ENCODE results near the gene SIPA1. TPM values are rescaled to one million over a fixed set of nuclear protein-coding genes. Genes with fewer than 3 reads are reported as not detected.

Gene SIPA1
- total and polyA plus RNA-seq, 2 of the 13 experiments (the other 11 are each of a cell fraction or from before 2014, with no cell fraction given) = 5.8 to 7.7 TPM

GRCh38 chr11:65607614-65608426, 30.1 kb upstream of the SIPA1 start (continued):
- TF ChIP-seq, protein P1, sequence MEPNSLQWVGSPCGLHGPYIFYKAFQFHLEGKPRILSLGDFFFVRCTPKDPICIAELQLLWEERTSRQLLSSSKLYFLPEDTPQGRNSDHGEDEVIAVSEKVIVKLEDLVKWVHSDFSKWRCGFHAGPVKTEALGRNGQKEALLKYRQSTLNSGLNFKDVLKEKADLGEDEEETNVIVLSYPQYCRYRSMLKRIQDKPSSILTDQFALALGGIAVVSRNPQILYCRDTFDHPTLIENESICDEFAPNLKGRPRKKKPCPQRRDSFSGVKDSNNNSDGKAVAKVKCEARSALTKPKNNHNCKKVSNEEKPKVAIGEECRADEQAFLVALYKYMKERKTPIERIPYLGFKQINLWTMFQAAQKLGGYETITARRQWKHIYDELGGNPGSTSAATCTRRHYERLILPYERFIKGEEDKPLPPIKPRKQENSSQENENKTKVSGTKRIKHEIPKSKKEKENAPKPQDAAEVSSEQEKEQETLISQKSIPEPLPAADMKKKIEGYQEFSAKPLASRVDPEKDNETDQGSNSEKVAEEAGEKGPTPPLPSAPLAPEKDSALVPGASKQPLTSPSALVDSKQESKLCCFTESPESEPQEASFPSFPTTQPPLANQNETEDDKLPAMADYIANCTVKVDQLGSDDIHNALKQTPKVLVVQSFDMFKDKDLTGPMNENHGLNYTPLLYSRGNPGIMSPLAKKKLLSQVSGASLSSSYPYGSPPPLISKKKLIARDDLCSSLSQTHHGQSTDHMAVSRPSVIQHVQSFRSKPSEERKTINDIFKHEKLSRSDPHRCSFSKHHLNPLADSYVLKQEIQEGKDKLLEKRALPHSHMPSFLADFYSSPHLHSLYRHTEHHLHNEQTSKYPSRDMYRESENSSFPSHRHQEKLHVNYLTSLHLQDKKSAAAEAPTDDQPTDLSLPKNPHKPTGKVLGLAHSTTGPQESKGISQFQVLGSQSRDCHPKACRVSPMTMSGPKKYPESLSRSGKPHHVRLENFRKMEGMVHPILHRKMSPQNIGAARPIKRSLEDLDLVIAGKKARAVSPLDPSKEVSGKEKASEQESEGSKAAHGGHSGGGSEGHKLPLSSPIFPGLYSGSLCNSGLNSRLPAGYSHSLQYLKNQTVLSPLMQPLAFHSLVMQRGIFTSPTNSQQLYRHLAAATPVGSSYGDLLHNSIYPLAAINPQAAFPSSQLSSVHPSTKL (CRISPR knock-in tag; IDR thresholded peaks at IDR 0.05) = no peak
- TF ChIP-seq ZBTB3 (CRISPR knock-in tag; IDR thresholded peaks at IDR 0.05; ENCODE audit: borderline replicate concordance, low read depth) = no peak

DNA sequence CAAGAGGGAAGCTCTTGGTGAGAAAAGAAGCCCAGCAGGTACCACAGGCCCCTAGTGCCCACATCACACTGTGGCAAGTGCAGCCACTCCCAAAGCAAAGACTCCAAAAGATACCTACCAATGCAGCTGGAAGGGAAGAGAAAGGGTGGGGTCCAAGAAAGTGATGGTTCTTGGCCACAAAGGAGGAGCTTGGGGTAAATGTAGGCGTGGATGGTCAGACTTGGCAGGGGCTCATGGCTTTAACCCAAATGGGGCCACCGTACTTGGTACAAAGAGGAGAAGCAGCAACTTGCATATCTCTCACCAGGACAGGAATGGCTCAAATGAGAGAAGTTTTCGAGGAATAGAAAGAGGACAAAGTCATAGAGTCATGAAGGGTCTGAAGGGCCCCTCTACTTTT, 28.7 kb upstream of the SIPA1 start:
- in situ Hi-C loops (cut with HindIII; ENCODE audit: extremely low pct_ligation_motif_present, low pct_unique_long_range_greater_than_20kb) (no loop called here), intact Hi-C loops (cut with micrococcal nuclease; ENCODE audit: unreplicated experiment) (no loop called here)
- H3K4me2 ChIP-seq (ENCODE audit: low read depth, low read length) = no peak overlapping the region
- H3K79me2 ChIP-seq (ENCODE audit: insufficient read depth, low read length) = peaks cover 46% of the 10 kb centered on the region
- H3K9ac ChIP-seq (ENCODE audit: insufficient read depth, low read depth, low read length) = no peak overlapping the region
- no TSS peak for BruUV-seq (replicated peaks)
- no peak overlapping the region for H3K27ac ChIP-seq (ENCODE audit: extremely low read length, insufficient read depth, low read length)
- TF ChIP-seq RARA (CRISPR knock-in tag; IDR thresholded peaks at IDR 0.05) (no peak), ISX (CRISPR knock-in tag; conservative IDR thresholded peaks at IDR 0.05) (no peak), GATAD2A (CRISPR knock-in tag; IDR thresholded peaks at IDR 0.05) (no peak), GPN1 (CRISPR knock-in tag; IDR thresholded peaks at IDR 0.05; ENCODE audit: borderline replicate concordance) (no peak), NFKB2 (CRISPR knock-in tag; IDR thresholded peaks at IDR 0.05; ENCODE audit: borderline replicate concordance) (no peak), BATF2 (CRISPR knock-in tag; IDR thresholded peaks at IDR 0.05) (no peak), ETV5 (CRISPR knock-in tag; IDR thresholded peaks at IDR 0.05; ENCODE audit: borderline replicate concordance) (no peak), SMC3 (IDR thresholded peaks at IDR 0.05; ENCODE audit: low read length) (no peak), HDAC6 (IDR thresholded peaks at IDR 0.05; ENCODE audit: low read depth, low read length) (no peak), ZNF792 (CRISPR knock-in tag; IDR thresholded peaks at IDR 0.05) (no peak)
- TF ChIP-seq, protein P2, sequence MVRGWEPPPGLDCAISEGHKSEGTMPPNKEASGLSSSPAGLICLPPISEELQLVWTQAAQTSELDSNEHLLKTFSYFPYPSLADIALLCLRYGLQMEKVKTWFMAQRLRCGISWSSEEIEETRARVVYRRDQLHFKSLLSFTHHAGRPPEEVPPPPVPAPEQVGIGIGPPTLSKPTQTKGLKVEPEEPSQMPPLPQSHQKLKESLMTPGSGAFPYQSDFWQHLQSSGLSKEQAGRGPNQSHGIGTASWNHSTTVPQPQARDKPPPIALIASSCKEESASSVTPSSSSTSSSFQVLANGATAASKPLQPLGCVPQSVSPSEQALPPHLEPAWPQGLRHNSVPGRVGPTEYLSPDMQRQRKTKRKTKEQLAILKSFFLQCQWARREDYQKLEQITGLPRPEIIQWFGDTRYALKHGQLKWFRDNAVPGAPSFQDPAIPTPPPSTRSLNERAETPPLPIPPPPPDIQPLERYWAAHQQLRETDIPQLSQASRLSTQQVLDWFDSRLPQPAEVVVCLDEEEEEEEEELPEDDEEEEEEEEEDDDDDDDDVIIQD (CRISPR knock-in tag; IDR thresholded peaks at IDR 0.05; ENCODE audit: low read depth) = no peak
- H4K20me1 ChIP-seq (ENCODE audit: insufficient read depth, low read length) = peaks cover 21% of the 10 kb centered on the region; the same call in 1 of the 2 replicates
- FAIRE-seq = no peak
- no peak for ATAC-seq
- ChIA-PET CTCF (ENCODE audit: low intra/inter-chr PET ratio, low total read pairs) (no interaction called here), POLR2A (interaction anchor here (1.0 to 1.7 kb wide), 3 partner anchors 15 to 54 kb away, joined by 3 to 5 read pairs (median 4); partner anchors contain the start of genes RELA and SIPA1)
- no peak overlapping the region for H2AFZ ChIP-seq (ENCODE audit: low read length)
- peaks cover 37% of the 10 kb centered on the region for H3K4me1 ChIP-seq (ENCODE audit: insufficient read depth, low read length)
- WGBS (ENCODE audit: low lambda C conversion rate) = 91% methylated on average over 3 of the region's 3 CpGs
- no peak overlapping the region for H3K4me3 ChIP-seq (replicated peaks in 1 of 3; ENCODE audit: insufficient read depth in 1 of 3, low read depth in 2 of 3, low read length in 3 of 3)
- DNase-seq (ENCODE audit: low spot score) = no peak
- H3K36me3 ChIP-seq (replicated peaks in 1 of 2; ENCODE audit: control insufficient read depth in 1 of 2, insufficient read depth in 2 of 2, low read length in 2 of 2) = peaks cover 29 to 65% of the 10 kb centered on the region in 2 experiments
- H3K9me3 ChIP-seq (ENCODE audit: low read length) = no peaks in the 10 kb centered on the region
- H3K27me3 ChIP-seq (ENCODE audit: control insufficient read depth in 1 of 2, insufficient read depth in 2 of 2, low read length in 2 of 2) = no peaks in the 10 kb centered on the region; a peak in 1 of 5 replicates
